Measurements from ENCODE around the gene SIGLEC10.

The SIGLEC10 gene

DNA sequence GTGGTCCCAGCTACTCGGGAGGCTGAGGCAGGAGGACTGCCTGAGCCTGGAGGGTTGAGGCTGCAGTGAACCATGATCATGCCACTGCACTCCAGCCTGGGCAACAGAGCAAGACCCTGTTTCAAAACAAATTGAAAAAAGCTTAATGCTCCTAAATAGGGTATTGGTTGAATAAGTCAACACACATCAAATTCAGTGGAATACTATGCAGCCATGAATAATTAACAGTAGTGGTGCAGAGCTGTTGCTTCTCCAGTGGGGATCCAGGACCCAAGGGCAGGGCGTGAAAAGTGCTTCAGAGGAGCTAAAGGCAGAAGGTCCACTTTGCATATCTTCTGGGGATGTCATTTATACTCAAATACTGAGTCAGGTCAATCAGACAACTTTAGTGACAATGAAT lies 22.6 kb upstream of the SIGLEC10 start:
- H3K4me1 ChIP-seq (ENCODE audit: insufficient read depth, low read length): peaks cover 23% of the 10 kb centered on the region
- no peaks in the 10 kb centered on the region for H3K9me3 ChIP-seq (ENCODE audit: insufficient read depth, low read length, severe bottlenecking)
- H3K4me2 ChIP-seq (ENCODE audit: insufficient read depth, low read length): no peak overlapping the region
- no peak overlapping the region for H3K27ac ChIP-seq (ENCODE audit: low read length)
- DNase-seq: no peak
- H3K9ac ChIP-seq (ENCODE audit: low read depth, low read length): no peak overlapping the region
- H3K4me3 ChIP-seq (ENCODE audit: low read depth in 1 of 2, low read length in 2 of 2): no peak overlapping the region
- no peak overlapping the region for H2AFZ ChIP-seq (ENCODE audit: low read depth, low read length)
- H3K27me3 ChIP-seq (ENCODE audit: insufficient read depth, low read length, poor library complexity): peaks cover 32% of the 10 kb centered on the region
- TF ChIP-seq, protein P1, sequence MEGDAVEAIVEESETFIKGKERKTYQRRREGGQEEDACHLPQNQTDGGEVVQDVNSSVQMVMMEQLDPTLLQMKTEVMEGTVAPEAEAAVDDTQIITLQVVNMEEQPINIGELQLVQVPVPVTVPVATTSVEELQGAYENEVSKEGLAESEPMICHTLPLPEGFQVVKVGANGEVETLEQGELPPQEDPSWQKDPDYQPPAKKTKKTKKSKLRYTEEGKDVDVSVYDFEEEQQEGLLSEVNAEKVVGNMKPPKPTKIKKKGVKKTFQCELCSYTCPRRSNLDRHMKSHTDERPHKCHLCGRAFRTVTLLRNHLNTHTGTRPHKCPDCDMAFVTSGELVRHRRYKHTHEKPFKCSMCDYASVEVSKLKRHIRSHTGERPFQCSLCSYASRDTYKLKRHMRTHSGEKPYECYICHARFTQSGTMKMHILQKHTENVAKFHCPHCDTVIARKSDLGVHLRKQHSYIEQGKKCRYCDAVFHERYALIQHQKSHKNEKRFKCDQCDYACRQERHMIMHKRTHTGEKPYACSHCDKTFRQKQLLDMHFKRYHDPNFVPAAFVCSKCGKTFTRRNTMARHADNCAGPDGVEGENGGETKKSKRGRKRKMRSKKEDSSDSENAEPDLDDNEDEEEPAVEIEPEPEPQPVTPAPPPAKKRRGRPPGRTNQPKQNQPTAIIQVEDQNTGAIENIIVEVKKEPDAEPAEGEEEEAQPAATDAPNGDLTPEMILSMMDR (IDR thresholded peaks at IDR 0.05; ENCODE audit: borderline replicate concordance, extremely low read depth, low read length, poor library complexity, severe bottlenecking): no peak
- TF ChIP-seq EZH2 (IDR thresholded peaks at IDR 0.05; ENCODE audit: borderline replicate concordance, low read depth, low read length, severe bottlenecking): no peak
- ATAC-seq (ENCODE audit: insufficient read depth, low read depth): no peak
- H3K36me3 ChIP-seq (ENCODE audit: insufficient read depth, low read length): no peaks in the 10 kb centered on the region
- no peaks in the 10 kb centered on the region for H3K79me2 ChIP-seq (ENCODE audit: insufficient read depth, low read length)
- H4K20me1 ChIP-seq (ENCODE audit: insufficient read depth, low read length): peaks cover 9% of the 10 kb centered on the region

DNA sequence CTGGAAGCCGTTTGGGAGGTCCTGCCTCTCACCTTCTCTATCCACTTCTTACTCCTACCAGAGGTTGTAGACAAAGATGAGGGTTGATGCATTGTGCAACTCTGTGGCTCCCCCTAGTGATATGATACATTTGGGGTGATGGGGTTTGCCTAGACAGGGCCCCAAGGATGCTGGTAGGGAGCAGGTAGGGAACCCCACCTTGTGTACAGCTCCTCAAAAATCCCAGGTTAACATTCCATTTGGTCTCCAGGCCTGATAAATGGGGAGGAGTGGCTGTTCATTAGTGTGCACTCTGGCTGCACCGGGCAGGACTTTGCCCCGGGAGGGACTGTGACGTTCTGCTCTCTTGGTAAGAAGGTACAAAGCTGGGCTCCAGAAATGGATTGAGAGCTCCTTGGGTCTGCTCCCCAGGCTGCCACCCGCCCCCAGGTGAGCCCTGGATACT lies 21.6 kb upstream of the SIGLEC10 start:
- Histone ChIP-seq H3K79me2 (ENCODE audit: insufficient read depth, low read length) (no peaks in the 10 kb centered on the region), H3K9me3 (ENCODE audit: insufficient read depth, low read length, severe bottlenecking) (no peaks in the 10 kb centered on the region), H3K36me3 (ENCODE audit: insufficient read depth, low read length) (no peaks in the 10 kb centered on the region), H2AFZ (ENCODE audit: low read depth, low read length) (no peak overlapping the region), H3K27ac (ENCODE audit: low read length) (no peak overlapping the region), H3K4me2 (ENCODE audit: insufficient read depth, low read length) (no peak overlapping the region), H3K9ac (ENCODE audit: low read depth, low read length) (no peak overlapping the region), H3K4me1 (ENCODE audit: insufficient read depth, low read length) (peaks cover 23% of the 10 kb centered on the region), H3K4me3 (ENCODE audit: low read depth in 1 of 2, low read length in 2 of 2) (no peak overlapping the region), H4K20me1 (ENCODE audit: insufficient read depth, low read length) (peaks cover 9% of the 10 kb centered on the region), H3K27me3 (ENCODE audit: insufficient read depth, low read length, poor library complexity) (peaks cover 32% of the 10 kb centered on the region)
- DNase-seq (no peak), ATAC-seq (ENCODE audit: insufficient read depth, low read depth) (no peak)
- TF ChIP-seq EZH2 (IDR thresholded peaks at IDR 0.05; ENCODE audit: borderline replicate concordance, low read depth, low read length, severe bottlenecking): no peak
- TF ChIP-seq, protein P1 (IDR thresholded peaks at IDR 0.05; ENCODE audit: borderline replicate concordance, extremely low read depth, low read length, poor library complexity, severe bottlenecking): peak; percentile 67

DNA sequence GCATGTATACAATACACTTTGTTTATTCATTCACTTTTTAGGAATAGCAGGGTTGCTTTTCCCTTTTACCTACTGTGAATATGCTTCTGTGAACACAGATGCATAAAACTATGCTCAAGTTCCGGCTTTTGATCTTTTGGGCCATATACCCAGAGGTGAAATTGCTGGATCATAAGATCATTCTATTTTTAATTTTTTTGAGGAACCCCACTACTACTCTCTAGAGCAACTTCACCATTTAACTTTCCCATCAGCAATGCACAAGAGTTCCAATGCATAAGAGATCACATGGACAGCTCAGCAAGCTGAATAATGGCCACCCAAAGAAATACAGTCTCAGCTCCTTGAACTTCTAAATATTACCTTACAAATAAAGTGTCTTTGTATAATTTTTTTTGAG lies 17.0 kb upstream of the SIGLEC10 start:
- no peaks in the 10 kb centered on the region for H4K20me1 ChIP-seq (ENCODE audit: insufficient read depth, low read length)
- no peak overlapping the region for H2AFZ ChIP-seq (ENCODE audit: low read depth, low read length)
- DNase-seq: no peak
- ATAC-seq (ENCODE audit: insufficient read depth, low read depth): no peak
- no peaks in the 10 kb centered on the region for H3K4me1 ChIP-seq (ENCODE audit: insufficient read depth, low read length)
- no peaks in the 10 kb centered on the region for H3K36me3 ChIP-seq (ENCODE audit: insufficient read depth, low read length)
- H3K9ac ChIP-seq (ENCODE audit: low read depth, low read length): no peak overlapping the region
- TF ChIP-seq, protein P1 (IDR thresholded peaks at IDR 0.05; ENCODE audit: borderline replicate concordance, extremely low read depth, low read length, poor library complexity, severe bottlenecking): no peak
- TF ChIP-seq EZH2 (IDR thresholded peaks at IDR 0.05; ENCODE audit: borderline replicate concordance, low read depth, low read length, severe bottlenecking): no peak
- no peak overlapping the region for H3K4me3 ChIP-seq (ENCODE audit: low read depth in 1 of 2, low read length in 2 of 2)
- H3K4me2 ChIP-seq (ENCODE audit: insufficient read depth, low read length): no peak overlapping the region
- H3K27me3 ChIP-seq (ENCODE audit: insufficient read depth, low read length, poor library complexity): no peaks in the 10 kb centered on the region
- no peaks in the 10 kb centered on the region for H3K9me3 ChIP-seq (ENCODE audit: insufficient read depth, low read length, severe bottlenecking)
- no peak overlapping the region for H3K27ac ChIP-seq (ENCODE audit: low read length)
- no peaks in the 10 kb centered on the region for H3K79me2 ChIP-seq (ENCODE audit: insufficient read depth, low read length)

DNA sequence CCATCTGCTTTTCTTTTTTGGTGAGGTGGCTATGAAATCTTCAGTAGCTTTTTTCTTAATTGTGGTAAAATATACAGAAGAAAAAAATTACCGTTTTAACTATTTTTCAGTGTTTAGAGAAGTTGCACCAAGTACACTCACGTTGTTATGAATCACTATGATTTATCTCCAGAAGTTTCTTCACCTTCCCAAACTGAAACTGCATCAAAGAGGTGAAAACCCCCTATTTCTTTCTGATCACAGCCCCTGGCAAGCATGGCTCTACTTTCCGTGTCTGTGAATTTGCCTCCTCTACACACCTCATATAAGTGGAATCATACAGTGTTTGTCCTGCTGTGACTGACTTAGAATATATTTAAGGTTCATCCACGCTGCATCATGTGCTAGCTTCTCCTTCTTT lies 15.6 kb upstream of the SIGLEC10 start:
- Histone ChIP-seq H3K27ac (ENCODE audit: low read length) (no peak overlapping the region), H3K4me2 (ENCODE audit: insufficient read depth, low read length) (no peak overlapping the region)
- TF ChIP-seq, protein P1 (IDR thresholded peaks at IDR 0.05; ENCODE audit: borderline replicate concordance, extremely low read depth, low read length, poor library complexity, severe bottlenecking): no peak
- no peak for TF ChIP-seq EZH2 (IDR thresholded peaks at IDR 0.05; ENCODE audit: borderline replicate concordance, low read depth, low read length, severe bottlenecking)

More for the DNA sequence above, 15.6 kb upstream of the SIGLEC10 start:
- H3K9me3 ChIP-seq (ENCODE audit: insufficient read depth, low read length, severe bottlenecking): no peaks in the 10 kb centered on the region
- no peaks in the 10 kb centered on the region for H3K27me3 ChIP-seq (ENCODE audit: insufficient read depth, low read length, poor library complexity)
- H2AFZ ChIP-seq (ENCODE audit: low read depth, low read length): no peak overlapping the region
- H3K36me3 ChIP-seq (ENCODE audit: insufficient read depth, low read length): no peaks in the 10 kb centered on the region
- no peaks in the 10 kb centered on the region for H4K20me1 ChIP-seq (ENCODE audit: insufficient read depth, low read length)
- ATAC-seq (ENCODE audit: insufficient read depth, low read depth): no peak
- H3K4me3 ChIP-seq (ENCODE audit: low read depth in 1 of 2, low read length in 2 of 2): no peak overlapping the region
- H3K79me2 ChIP-seq (ENCODE audit: insufficient read depth, low read length): no peaks in the 10 kb centered on the region
- no peak overlapping the region for H3K9ac ChIP-seq (ENCODE audit: low read depth, low read length)
- DNase-seq: no peak
- H3K4me1 ChIP-seq (ENCODE audit: insufficient read depth, low read length): no peaks in the 10 kb centered on the region

All from DND-41 (cell line).